Superior temporal gyrus (tissue), 1 donor: ENCODE results near the gene PCARE.

ENCODE experiments used
- DNase-seq: peaks from one replicate; pipeline ENCODE4 v3.0.0-alpha.2; 2016; ENCODE audit errors: extremely low spot score

Gene PCARE

DNA sequence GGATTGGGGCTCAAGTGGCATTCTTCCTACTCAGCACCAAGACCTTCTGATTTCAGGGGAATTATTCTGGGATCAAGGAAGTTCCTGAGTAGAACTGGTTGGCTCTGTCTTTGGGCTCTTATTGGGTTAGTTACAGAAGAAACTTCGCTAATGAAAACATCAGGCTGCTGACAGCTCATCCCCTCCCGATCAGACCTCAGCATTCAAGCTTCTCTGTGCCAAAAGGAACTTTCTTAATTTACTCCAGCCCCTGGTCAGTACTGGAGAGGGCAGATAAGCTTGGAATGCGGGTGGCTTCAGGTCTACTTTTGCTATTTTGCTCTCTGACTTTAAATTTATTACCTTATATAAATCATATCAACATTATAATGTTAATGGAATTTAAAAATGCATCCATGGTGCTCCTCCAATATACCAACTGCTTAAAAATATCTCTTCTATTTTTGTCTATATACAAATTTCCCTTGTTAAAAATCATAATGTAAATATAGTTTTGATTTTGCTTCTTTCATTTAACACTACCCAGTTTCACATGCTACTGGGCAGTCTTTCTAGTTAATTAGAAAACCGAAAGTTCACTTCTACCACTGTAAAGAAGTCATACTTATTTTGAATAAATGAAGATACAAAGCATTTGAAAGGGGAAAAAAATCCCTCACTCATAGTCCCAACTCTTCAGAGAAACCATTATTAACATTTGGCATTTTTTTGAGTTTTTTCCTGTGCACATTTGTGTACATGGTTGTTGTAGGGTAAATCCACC lies 34.4 kb downstream of the PCARE start:
- no peak for DNase-seq

DNA sequence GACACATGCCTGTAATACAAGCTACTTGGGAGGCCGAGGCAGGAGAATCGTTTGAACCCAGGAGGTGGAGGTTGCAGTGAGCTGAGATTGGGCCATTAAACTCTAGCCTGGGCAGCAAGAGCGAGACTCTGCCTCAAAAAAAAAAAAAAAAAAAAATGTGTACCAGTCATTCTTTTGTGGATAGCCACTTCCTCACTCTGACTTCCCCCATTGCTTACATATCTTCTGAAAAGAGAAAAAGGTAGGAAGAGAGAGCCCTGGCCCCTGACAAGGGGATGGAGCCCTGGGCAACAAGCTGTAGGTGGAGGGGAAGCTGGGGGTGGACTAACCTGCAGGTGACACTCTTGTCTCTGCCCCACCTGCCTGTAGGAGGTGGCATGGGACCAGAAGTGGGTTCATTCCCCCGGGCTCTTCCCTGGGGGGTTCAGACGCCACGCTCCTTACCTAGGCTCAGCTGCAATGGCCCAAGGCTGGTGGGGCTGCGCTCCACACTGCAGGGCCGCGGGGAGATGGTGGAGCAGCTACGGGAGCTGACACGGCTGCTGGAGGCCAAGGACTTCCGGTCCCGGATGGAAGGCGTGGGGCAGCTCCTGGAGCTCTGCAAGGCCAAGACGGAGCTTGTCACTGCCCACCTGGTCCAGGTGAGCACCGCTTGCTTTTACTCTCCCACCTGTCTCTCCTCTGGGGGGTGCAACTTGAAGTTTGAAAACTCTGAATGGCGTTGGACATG lies 39.1 kb downstream of the PCARE start:
- no peak for DNase-seq

DNA sequence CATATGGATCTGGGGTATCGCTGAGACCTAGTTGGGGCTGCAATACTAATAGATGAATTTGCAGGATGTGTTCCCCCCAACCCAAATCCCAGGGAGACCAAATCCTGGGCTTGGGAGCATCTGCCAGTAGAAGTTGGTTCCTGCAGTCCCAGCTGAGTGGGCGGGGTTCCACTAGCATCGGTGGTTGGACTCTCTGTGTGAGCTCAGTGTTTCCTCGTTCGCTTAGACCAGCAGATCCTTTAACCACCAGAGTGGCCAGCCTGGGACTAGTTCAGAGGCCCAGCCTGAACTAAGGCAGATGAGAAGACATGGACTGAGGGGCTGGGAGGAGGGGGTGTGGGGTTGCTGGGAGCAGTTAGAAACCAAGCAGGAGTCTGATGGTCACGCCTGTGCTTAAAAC lies 40.7 kb downstream of the PCARE start:
- no peak for DNase-seq

DNA sequence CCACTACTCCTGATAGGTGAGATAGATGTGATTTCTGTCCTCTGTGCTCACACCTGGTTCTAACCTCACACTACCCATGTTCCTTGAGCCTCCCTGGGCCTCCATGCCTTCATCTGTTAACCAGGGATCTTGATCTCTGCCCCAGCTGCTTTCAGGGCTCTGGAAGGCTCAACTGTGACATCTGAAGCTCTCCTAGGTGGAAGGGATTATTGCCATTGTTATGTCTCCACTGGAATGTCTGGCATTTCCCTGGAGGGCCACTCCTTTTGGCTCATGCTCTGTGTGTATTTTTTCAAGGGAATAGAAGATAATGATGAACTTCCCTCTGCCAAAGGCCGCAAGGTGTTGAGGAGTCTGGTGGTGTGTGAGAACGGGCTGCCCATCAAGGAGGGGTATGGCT lies 41.2 kb downstream of the PCARE start:
- no peak for DNase-seq

DNA sequence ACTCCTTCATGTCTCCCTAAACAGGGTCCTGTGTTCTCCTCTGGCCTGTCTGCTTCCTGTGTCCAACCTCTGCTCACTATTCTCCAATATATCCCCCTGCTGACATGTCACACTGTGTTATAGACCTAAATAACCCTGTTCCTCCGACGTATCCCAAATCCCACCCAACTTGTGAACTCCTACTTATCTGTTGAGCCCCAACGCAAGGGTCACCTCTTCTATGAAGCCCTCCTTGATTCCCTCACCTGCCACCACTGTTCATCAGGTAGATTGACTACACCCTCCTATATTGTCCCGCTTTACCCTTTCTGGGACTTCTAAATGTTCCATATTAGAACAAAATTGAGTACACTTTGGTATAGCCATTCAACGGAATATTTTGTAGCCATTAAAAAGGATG lies 42.1 kb downstream of the PCARE start:
- no peak for DNase-seq

DNA sequence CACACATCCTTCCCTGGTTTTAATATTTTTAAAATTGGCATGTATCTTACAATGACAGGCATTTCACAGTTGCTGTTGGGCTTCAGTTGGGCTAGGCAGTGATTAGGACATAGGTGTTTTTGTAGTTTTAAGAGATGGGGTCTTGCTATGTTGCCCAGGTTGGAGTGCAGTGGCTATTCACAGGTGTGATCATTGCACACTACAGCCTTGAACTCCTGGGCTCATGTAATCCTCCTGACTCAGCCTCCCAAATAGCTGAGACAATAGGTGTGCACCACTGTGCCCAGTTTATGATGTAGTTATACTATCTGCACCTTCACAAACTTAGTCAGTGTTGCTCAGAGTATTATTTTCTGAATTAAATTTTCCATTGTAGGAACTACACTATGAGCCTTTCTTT lies 43.3 kb downstream of the PCARE start:
- DNase-seq: no peak

DNA sequence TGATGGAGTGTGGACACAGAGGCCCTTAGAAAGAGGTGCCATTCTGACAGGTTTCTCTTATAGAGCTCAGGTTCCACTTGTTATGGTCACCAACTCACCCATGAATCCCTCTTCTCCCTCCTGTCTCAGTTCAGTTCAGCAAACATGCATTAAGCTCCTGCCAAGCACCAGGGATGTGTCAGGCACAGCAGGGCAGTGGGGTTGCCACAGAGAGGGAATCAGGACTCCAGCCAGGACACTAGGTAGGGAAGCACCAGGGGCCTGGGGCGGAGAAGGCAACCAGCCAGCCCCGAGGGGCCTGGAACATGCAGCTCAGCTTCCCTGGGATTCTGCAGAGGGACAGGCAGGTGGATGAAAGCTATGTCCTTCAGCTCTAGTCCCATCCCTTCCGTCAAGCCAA lies 48.6 kb downstream of the PCARE start:
- no peak for DNase-seq

DNA sequence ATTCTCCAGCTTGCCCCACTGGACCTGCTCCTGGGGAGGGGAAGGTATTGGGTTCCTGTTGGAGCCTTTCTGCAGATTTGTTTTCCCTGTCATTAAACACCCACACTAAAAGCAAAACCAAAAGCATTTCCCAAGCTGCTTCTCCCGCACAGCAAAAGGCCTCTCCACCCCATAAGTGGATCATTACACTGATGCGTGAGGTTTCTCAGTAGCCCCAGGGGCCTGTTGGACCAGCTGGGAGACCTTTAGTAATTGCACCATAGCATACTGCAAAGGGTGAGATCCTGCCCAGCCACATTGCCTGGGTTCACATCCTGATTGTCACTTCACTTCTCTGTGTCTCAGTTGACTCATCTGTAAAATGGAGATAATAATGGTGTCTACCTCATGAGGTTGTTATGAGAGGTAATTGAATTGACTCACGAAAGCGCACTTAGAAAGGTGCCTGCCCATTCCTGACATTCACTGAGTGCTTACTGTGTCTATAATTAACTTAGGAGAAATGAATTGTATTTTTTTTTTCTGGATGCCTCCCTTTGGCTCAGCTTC lies 49.4 kb downstream of the PCARE start:
- no peak for DNase-seq

DNA sequence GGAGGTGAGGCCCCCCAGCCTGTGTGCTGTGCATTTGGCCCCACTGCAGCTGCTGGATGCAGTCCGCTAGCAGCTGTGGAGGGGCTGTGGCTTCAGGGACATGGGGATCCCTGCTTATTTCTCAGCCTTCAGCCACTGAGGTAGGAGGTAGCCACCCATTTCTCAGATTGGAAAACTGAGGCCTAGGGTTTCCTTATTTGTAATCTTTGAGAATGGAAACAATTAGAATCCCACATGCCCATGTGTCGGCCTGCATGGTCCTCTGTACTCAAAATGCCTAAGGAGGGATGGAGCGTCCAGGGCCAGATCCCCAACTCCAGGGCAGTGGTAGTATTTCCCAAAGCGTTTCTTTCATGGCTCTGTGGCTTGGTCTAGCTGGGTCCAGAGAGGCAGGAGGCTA lies 51.1 kb downstream of the PCARE start:
- no peak for DNase-seq

DNA sequence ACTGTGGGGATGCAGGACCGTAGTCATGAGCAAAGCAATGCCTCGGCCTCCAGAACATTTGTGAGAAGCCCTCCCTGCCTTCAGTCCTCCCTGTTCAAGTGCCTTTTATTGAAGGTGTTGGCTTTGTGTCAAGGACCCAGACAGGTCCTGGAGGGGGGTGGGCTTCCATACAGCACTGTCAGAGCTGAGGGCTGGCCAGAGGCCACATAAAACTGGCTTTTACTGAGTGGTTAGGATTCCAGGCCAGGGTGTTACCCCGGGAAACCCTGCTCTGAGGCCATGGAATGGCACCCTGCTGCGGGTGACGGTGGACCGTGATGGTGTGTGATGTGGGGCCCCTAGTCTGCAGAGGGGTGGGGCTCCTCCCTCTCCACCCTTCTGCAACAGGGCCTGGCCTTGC lies 51.6 kb downstream of the PCARE start:
- DNase-seq: no peak

DNA sequence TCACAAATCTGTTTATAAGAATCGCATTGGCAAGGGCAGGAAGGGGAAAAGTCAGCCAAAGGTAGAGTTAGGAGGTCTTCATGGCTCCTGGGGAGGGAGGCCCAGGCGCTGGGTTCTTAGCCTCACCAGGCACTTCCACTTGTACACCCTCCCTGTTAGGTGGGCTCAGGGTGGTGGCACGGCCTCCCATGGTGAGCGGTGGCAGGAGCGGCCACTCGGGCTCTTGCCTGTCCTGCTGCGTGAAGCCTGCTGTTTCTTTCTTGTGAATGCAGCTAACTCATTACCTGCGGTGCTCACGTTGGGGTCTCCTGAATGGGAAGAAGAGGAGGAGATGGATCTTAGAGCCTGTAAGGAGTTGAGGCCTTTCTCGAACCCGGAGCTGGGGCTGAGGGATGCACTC lies 52.4 kb downstream of the PCARE start:
- DNase-seq: no peak

DNA sequence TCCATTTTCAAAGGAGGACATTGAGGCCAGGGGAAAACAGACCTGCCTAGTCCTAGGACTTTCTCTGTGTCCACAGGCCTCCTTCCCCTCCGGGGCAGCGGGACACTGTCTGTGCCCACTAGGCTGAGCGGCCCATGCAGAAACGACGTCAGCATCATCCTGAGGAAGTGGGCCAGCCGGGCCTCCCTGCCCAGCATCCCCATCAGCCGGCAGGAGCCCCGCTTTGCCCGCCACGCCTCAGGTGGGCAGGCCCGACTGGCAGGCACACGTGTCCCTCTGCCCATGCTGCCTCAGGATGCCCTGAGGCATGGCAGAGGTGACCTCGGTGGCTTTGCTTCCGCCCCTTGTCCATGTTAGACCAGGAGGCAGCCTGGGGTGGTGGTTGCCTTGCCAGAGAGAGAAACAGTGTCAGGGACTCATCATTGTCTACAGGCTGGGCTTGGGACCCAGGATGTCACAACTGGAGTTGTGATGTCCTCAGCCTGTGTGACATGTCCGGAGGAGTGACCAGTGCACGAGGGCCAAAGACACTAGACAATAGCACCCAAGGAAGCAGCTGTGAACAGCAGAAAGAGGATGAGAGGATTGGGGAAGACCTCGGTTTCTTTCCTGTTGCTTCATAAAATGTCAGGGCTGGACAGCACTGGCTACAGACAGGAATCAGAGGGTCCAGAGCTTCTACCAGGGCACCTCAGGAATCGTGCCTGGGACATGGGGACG lies 56.4 kb downstream of the PCARE start:
- DNase-seq: no peak

DNA sequence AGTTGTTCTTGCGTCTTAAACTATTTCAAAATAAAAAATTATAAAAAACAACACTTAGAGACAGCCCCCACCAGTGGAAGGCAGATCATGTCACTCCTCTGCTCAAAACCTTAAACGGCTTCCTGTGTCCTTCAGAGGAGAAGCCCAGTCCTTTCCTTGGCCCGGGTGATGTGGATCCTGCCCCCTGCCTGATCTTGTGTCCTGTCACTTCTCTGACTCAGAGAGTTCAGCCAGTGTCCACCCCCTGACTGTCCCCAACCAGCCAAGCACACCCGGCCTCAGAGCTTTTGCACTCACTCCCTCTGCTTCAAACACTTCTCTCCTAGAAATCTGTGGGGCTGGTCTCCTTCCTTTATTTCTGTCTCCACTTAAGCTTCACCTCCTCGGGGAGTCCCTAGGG lies 57.8 kb downstream of the PCARE start:
- DNase-seq: no peak

DNA sequence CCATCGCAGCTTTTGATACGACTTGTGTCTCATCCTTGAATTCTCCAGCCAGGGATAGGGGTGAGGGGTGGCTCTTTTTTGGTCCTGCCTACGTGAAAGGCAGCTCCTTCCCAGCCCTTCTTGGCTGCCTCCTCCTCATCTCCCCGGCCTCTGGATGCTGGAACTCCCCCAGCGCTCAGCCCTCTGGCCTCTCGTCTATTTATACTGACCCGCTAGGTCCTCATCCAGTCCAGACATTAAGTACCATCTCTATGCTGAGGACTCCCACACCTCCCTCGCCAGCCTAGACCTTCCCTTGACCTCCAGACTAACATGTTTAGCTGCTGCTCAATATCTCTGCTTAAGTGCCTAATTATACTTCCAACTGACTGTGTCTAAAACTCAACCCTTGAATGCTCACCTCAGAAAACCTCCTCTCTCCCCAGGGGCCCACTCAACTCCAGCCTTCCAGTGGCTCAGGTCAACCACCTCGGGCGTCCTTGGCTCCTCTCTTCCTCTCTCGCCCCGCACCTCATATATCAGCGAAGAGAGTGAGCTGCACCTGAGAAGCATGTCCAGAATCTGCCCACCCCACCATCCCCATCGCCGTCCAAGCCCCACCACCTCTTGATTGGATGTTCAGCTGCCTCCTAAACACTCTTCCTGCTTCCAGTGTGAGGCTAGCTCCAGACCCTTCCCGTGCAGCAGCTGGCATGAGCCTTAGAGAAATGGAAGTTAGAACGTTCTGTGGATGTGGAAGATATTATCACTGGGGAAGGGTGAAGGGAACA lies 58.4 kb downstream of the PCARE start:
- no peak for DNase-seq

DNA sequence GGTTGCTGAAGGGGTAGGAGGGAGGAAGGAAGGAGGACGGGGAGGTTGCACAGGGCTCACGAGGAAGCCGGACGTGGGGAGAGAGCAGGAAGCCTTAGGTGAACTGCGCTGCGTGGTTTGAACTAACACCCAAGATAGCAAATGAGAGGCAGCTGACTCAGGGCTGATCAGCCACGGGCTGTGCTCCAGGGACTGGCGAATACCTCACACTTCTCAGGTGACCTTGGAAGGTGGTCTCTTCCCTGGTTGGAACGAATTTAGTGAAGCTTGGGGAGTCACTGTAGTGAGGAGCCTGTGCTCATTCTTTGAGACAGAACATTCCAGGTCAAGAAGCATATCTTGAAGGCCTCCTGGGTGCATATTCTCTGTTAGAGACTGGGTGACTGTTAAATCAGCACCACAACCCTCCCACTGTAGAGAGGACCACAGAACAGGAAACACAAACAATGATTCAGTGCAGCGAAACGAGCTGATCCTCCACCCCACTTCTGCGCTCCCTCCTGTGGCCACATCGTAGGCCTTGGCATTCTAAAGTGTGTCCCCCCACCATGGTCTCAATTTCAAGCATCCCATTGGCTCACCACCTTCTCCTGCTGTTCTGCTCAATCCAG lies 59.4 kb downstream of the PCARE start:
- DNase-seq: no peak

DNA sequence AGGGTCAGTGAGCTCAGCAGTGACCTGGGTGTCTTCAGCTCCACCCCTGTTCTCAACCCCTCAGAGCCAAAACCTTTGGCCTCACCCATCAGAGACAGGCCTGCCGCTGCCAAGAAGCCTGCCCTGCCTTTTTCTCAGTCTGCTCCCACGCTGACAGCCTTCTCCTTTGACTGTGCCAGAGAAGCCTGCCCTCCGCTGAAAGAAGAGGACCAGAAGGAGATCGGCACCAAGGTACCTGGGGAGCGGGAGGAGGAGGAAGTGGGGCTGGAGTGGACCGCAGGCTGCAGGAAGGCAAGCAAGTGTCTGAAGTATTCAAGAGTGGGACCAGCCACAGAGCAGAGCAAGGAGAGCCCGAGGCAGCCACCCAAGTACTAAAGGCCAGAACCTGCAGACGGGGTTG lies 60.0 kb downstream of the PCARE start:
- no peak for DNase-seq

DNA sequence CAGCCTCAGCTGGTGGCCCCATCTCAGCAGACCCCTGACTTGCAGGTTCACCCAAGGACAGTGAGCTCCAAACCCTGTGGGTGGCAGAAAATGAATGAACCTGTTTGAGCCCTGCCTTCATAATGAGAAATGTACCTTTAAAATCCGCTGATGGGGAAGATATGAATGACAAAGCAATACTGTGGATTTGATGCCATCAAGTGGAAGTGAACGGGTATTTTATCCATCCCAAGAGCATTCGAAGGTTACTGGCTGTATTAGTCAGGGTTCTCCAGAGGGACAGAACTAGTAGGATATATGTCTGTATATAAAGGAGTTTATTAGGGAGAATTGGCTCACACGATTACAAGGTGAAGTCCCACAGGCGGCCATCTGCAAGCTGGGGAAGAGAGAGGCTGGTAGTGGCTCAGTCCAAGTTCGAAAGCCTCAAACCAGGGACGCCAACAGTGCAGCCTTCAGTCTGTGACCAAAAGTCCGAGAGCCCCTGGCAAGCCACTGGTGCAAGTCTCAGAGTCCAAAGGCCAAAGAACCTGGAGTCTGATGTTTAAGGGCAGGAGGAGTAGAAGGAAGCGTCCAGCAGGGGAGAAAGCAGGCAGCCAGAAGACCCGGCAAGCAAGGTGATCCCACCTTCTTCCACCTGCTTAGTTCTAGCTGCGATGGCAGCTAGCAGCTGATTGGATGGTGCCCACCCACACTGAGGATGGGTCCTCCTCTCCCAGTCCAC lies 61.1 kb downstream of the PCARE start:
- DNase-seq: no peak

DNA sequence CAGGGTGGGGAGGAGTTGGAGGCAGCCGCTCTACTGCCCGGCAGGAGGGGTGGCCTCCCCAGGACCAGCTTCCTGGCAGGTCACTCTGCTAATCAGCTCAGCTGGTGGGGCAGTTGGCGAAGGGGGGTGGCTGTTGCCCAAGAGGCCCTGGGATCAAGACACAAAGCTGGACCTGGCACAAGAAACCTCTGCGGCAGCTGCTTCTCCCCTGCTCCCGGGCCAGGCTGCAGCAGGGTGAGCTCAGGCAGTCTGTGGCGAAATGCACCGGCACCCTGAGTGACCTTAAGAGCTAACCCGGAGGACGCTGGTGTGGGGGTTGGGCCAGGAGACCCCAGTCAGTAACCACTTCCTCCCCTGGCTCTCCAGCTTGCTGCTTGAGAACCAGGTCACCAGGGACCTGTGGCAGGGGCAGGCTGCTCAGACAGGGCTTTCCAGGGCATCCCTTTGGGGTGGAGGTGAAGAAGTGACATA lies 62.1 kb downstream of the PCARE start:
- no peak for DNase-seq
